Measurements from ENCODE around the gene ADGRG6.
"Not testable (repeated sequence)": the region's sequence is repeated elsewhere in the genome, so short reads cannot be mapped to it uniquely, and the experiment has no call there.

ADGRG6 gene

GRCh38 chr6:142322504-142323198, 20.8 kb downstream of the ADGRG6 start:
- no peak for DNase-seq

- DNase-seq = no peak
Observed at GRCh38 chr6:142323377-142323776, 21.6 kb downstream of the ADGRG6 start.

- DNase-seq = no peak
Observed at GRCh38 chr6:142324111-142324510, 22.3 kb downstream of the ADGRG6 start.

- no peak for DNase-seq
Observed at GRCh38 chr6:142325111-142325510, 23.3 kb downstream of the ADGRG6 start.

- DNase-seq = no peak
Observed at GRCh38 chr6:142326540-142326939, 24.7 kb downstream of the ADGRG6 start.

GRCh38 chr6:142328070-142328469, 26.3 kb downstream of the ADGRG6 start:
- no peak for DNase-seq

- DNase-seq = no peak
Observed at GRCh38 chr6:142329486-142330113, 27.8 kb downstream of the ADGRG6 start.

- DNase-seq = no peak
Observed at GRCh38 chr6:142331075-142331551, 29.3 kb downstream of the ADGRG6 start.

DNA sequence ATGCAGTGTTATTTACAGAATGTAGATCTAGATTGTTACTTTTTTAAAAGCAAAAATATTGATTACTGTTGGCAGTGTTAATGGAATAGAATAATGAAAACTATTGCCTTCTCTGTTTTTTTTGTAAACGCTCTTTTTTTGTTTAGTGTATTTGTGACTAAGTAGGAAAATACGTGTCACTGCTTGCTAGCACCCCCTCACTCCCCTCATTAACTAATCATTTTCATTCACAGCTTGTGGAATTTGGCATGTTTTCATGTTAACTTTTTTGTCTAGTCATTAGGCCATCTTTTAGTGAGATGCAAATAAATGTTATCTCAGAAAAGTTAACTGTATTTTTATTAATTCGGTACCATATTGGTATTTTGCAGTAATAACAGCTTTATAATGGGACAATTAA, 29.8 kb downstream of the ADGRG6 start:
- no peak for DNase-seq

DNA sequence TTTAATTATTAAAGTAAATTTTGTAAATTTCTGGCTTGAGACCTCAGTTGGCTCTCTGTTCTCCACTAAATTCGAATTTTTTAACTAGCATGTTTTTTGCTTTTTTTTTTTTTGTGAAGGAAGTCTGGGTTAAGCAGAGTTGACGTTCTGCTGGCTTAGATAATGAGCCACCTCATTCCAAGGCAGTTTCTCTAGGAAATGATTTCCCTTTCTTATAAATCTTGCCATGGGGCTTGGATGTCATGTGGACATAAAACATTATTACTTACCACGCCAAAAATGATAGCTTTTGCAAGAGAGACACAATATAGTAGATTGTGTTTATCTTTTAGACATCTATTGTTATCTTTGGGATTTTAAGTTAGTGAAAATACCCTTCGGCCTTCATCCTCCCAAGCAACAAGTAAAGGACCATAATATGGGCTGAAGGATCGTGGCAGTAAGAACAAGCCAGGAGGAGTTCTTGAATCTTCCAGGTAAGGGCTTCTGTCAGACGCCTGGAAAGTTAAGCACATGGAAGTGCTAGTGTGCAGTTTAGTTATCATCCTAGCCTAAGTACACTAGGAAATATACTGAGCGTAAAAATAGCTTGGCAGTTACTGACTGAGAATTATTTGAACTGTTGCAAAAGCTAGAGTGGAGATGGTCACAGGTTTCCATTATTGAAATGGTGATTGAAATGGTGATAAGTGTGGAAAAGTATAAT, 30.7 kb downstream of the ADGRG6 start:
- no peak for DNase-seq

GRCh38 chr6:142333431-142333830, 31.6 kb downstream of the ADGRG6 start:
- DNase-seq = no peak

- peak in 3 of 4 experiments; percentile 26 to 49 (median 34) for DNase-seq
Observed at GRCh38 chr6:142334294-142334693, 32.5 kb downstream of the ADGRG6 start.

GRCh38 chr6:142335415-142335814, 33.6 kb downstream of the ADGRG6 start:
- no peak for DNase-seq

GRCh38 chr6:142336183-142336582, 34.4 kb downstream of the ADGRG6 start:
- no peak for DNase-seq

DNA sequence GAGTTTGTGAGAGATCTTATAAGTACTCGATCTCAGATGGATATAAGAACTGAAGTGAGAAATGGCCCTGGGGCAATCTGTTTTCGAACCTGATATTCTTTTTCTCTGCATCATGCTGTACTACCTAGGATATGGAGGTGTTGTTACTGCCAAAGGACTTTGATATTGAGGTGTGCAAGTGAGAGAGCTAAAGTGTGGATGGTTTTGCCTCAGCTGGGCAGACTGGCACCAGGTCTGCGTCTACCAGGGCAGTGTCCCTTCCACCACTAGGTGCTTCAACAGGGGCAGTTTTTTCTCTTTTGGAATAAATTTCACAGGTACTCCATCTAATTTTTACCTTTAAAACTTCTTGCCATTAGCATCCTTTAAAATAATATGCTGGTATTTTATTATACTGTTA, 35.0 kb downstream of the ADGRG6 start:
- DNase-seq = no peak

GRCh38 chr6:142339113-142339512, 37.3 kb downstream of the ADGRG6 start:
- DNase-seq = no peak

DNA sequence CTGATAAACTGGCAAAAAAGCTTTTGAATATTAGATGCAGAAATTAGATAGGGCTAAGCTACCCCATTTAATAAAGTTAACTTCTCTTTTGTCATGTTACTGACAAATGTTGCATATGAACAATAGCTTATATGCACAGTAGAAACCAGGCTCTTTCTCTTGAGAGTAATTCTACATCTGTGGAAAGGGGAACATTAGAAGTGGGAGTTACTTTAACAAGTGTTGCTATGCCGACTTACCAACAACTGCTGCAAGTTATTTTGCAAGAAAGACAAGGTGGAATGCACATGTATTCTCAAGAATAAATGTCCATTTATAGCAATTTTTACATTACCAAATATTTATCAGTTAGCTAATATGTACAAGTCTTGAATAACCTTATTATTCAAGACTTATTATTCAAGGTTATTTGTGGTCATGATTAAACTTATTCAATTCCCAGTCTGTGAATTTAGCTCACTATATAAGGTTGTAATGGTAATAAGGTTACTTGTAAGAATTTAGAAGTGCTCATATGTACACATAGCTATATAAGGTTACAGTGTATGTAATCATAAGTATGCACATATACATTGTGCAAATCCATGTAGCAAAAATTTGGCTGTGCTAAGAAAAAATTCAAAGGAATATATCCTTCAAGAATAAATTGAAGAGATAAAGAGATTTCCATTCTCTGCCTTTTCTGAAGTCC, 38.3 kb downstream of the ADGRG6 start:
- DNase-seq = peak in 2 of 4 experiments; percentile 17 to 23

DNA sequence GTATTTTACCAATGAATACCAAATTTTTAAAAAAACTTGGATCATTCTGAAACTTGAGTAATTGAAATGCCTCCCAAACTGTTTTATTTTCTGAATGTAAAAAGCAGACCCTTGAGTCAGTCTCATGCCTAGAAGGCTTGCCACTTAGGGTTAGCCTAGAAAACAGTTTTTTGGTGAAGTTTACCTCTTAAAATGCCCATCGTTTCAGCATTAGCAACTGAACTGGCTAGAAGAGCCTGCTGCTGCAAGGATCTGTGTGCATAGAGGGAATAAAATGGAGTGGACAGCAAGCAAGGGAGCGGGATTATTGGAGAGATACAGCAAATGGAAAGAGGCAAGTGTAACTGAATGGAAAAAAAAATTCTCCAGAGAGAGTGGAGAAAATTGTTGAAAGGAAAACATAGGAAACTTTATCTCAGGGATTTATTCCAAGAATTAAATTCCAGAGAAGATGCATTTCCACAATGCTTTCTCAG, 40.1 kb downstream of the ADGRG6 start:
- no peak for DNase-seq

DNA sequence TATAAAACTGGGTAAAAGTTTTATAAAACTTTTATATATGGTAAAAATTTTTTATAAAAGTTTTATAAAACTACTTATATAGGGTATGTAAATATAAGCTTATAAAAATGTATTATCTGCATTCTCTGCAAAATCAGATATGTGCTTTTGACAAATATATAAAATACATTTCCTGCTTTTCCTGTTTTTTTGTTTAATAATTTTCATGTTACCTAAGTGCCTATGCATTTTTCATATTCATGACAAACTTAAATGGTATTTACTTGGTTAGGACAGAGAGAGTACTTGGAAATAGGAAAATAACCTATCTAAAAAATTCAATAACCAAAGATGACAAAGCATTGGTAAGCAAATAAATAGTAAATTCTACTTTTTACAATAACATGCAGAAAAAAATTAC, 41.2 kb downstream of the ADGRG6 start:
- DNase-seq = no peak

DNA sequence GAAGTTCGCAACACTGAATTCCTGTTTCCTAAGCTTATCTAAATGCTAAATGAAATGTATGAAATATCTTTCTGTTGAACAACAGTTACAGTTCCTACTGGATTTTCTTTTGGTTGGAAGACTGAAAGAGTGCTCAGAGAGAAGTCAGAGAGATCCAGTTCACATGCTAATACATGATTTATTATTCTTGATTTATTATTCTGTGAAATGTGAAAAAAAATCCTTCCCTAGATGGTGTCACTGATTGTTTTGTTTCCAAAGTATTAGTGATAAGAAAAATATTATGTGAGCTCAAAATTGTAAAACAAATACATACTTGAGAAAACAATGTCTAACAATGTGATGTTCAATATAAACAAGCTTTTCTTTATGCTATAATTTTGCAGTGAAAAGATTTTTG, 42.1 kb downstream of the ADGRG6 start:
- no peak for DNase-seq

- no peak for DNase-seq
Observed at GRCh38 chr6:142345261-142345660, 43.5 kb downstream of the ADGRG6 start.

- not testable (repeated sequence) for DNase-seq
Observed at GRCh38 chr6:142346166-142346565, 44.4 kb downstream of the ADGRG6 start.
